ENCODE results near the gene NFATC1.

GRCh38 chr18:79371561-79372121 lies 24.1 kb upstream of the NFATC1 start:
- TF ChIP-seq CTCF (IDR thresholded peaks at IDR 0.05; ENCODE audit: low read depth, low read length) (no peak), EZH2phosphoT487 (IDR thresholded peaks at IDR 0.05; ENCODE audit: low read depth) (no peak)

All from OCI-LY3 (cell line).